ENCODE data around the gene LEFTY1. TPM values are rescaled to one million over a fixed set of nuclear protein-coding genes. Genes with fewer than 3 reads are reported as not detected.

LEFTY1 gene
- total and polyA plus RNA-seq, 2 experiments from 2014 or later = 3.9 to 5.8 TPM

DNA sequence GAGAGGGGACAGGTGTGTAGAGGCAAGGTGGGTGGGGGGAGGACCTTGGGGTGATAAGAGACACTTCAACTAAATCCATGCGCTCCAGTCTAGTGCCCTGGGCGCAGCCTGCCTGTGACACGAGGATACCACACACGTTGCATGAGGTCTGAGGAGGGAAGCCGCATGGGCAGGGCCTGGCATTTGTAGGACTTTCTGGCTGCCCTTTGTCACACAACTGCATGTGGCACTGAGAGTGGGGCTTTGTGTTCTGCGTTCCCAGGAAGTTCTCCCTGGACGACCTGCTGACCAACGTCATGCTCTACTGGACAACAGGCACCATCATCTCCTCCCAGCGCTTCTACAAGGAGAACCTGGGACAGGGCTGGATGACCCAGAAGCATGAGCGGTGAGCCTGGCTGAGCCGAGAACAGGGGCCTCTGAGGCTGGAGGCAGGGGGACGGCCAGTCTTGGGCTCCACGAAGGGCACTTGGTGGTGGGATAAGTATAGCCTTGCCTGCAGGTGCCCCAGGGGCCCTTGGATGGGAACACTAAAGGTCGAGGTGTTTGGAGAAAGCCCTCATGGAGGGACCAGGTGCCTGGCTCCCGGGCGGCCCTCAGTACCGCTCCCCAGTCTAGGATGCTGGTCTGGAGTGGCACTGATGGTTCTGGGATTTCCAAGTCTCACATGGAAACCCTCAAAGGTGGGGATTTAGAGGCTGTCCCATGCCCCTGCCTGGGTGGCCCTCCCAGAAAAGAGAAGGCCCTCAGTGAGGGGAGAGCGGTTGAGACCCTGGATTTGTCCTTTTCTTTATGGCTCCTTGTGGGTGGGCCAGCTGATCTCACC is 44.5 kb downstream of the LEFTY1 start:
- 91% methylated on average over 16 of the region's 18 CpGs for WGBS (ENCODE audit: low lambda C conversion rate, missing lambda C conversion rate)
- H3K9me2 ChIP-seq (replicated peaks; ENCODE audit: insufficient read depth) = no peaks in the 10 kb centered on the region
- no peak overlapping the region for H3K4me2 ChIP-seq
- no peak for DNase-seq (ENCODE audit: low spot score)
- no peak overlapping the region for H3K27ac ChIP-seq
- no peaks in the 10 kb centered on the region for H3K36me3 ChIP-seq (replicated peaks; ENCODE audit: insufficient read depth, low read depth)
- no peak for TF ChIP-seq CTCF (IDR thresholded peaks at IDR 0.05; ENCODE audit: poor library complexity)
- no peak for TF ChIP-seq EZH2 (IDR thresholded peaks at IDR 0.05; ENCODE audit: borderline replicate concordance)
- TF ChIP-seq EZH2phosphoT487 (IDR thresholded peaks at IDR 0.05; ENCODE audit: low read depth, severe bottlenecking, unreplicated experiment) = no peak
- H3K27me3 ChIP-seq = no peaks in the 10 kb centered on the region
- H3K9me3 ChIP-seq (ENCODE audit: low read depth) = no peaks in the 10 kb centered on the region
- H2AFZ ChIP-seq = no peak overlapping the region
- H3K4me1 ChIP-seq (ENCODE audit: insufficient read depth) = peaks cover 4% of the 10 kb centered on the region
- H3K79me2 ChIP-seq = no peaks in the 10 kb centered on the region
- no peak overlapping the region for H3K4me3 ChIP-seq
- no peaks in the 10 kb centered on the region for H4K20me1 ChIP-seq (ENCODE audit: insufficient read depth, poor library complexity, severe bottlenecking)

GRCh38 chr1:225843426-225843795 is 45.5 kb downstream of the LEFTY1 start:
- Histone ChIP-seq H3K4me3 (no peak overlapping the region), H3K4me2 (no peak overlapping the region), H3K79me2 (no peaks in the 10 kb centered on the region), H4K20me1 (ENCODE audit: insufficient read depth, poor library complexity, severe bottlenecking) (no peaks in the 10 kb centered on the region), H3K9me2 (replicated peaks; ENCODE audit: insufficient read depth) (no peaks in the 10 kb centered on the region), H2AFZ (no peak overlapping the region), H3K27me3 (no peaks in the 10 kb centered on the region), H3K4me1 (ENCODE audit: insufficient read depth) (peaks cover 4% of the 10 kb centered on the region), H3K9me3 (ENCODE audit: low read depth) (no peaks in the 10 kb centered on the region), H3K36me3 (replicated peaks; ENCODE audit: insufficient read depth, low read depth) (no peaks in the 10 kb centered on the region), H3K27ac (no peak overlapping the region)
- DNase-seq (ENCODE audit: low spot score) = no peak
- 82% methylated on average over 6 of the region's 6 CpGs for WGBS (ENCODE audit: low lambda C conversion rate, missing lambda C conversion rate)
- no peak for TF ChIP-seq EZH2phosphoT487 (IDR thresholded peaks at IDR 0.05; ENCODE audit: low read depth, severe bottlenecking, unreplicated experiment)
- TF ChIP-seq EZH2 (IDR thresholded peaks at IDR 0.05; ENCODE audit: borderline replicate concordance) = no peak
- TF ChIP-seq CTCF (IDR thresholded peaks at IDR 0.05; ENCODE audit: poor library complexity) = no peak

- DNase-seq (ENCODE audit: low spot score) = no peak
- Histone ChIP-seq H3K9me2 (replicated peaks; ENCODE audit: insufficient read depth) (no peaks in the 10 kb centered on the region), H3K27ac (no peak overlapping the region), H3K36me3 (replicated peaks; ENCODE audit: insufficient read depth, low read depth) (no peaks in the 10 kb centered on the region), H2AFZ (no peak overlapping the region), H3K4me1 (ENCODE audit: insufficient read depth) (peaks cover 4% of the 10 kb centered on the region), H4K20me1 (ENCODE audit: insufficient read depth, poor library complexity, severe bottlenecking) (no peaks in the 10 kb centered on the region), H3K79me2 (no peaks in the 10 kb centered on the region), H3K9me3 (ENCODE audit: low read depth) (no peaks in the 10 kb centered on the region), H3K4me2 (no peak overlapping the region), H3K4me3 (no peak overlapping the region), H3K27me3 (no peaks in the 10 kb centered on the region)
- TF ChIP-seq EZH2 (IDR thresholded peaks at IDR 0.05; ENCODE audit: borderline replicate concordance) (no peak), CTCF (IDR thresholded peaks at IDR 0.05; ENCODE audit: poor library complexity) (no peak), EZH2phosphoT487 (IDR thresholded peaks at IDR 0.05; ENCODE audit: low read depth, severe bottlenecking, unreplicated experiment) (no peak)
- 94% methylated on average over 6 of the region's 6 CpGs for WGBS (ENCODE audit: low lambda C conversion rate, missing lambda C conversion rate)
Observed at GRCh38 chr1:225842788-225843425, 46.0 kb downstream of the LEFTY1 start.

All from hepatocyte (in vitro differentiated cells).